OCI-LY1 (cell line): ENCODE results near the gene POLDIP2.

Experiments
- H2AFZ ChIP-seq: fragments of 200-600 bp; sonication (generic), shearing (Covaris generic); 2 replicates; pipeline ENCODE4 v1.6.0; 2014; ENCODE audit warnings: antibody characterized with exemption, mild to moderate bottlenecking, low read length
- H3F3A ChIP-seq: fragments of 200-600 bp; sonication (generic), shearing (Covaris generic); 2 replicates; pipeline ENCODE4 v1.6.0; 2014; ENCODE audit warnings: mild to moderate bottlenecking, antibody characterized with exemption, low read length, moderate library complexity; ENCODE audit not compliant: insufficient read depth
- H3K27ac ChIP-seq: fragments of 200-600 bp; sonication (generic); 2 replicates; pipeline ENCODE4 v1.5.1; 2014; ENCODE audit warnings: low read length, mixed run types, mild to moderate bottlenecking, low read depth; ENCODE audit not compliant: poor library complexity, severe bottlenecking
- H3K27me3 ChIP-seq: fragments of 200-600 bp; sonication (generic); 2 replicates; pipeline ENCODE4 v1.6.0; 2014; ENCODE audit warnings: antibody characterized with exemption, mild to moderate bottlenecking, low read length, moderate library complexity; ENCODE audit not compliant: insufficient read depth
- H3K36me3 ChIP-seq: fragments of 200-600 bp; sonication (generic); 2 replicates; pipeline ENCODE4 v1.6.1; 2014; ENCODE audit warnings: mild to moderate bottlenecking, antibody characterized with exemption, low read length, moderate library complexity, mixed read lengths; ENCODE audit not compliant: insufficient read depth
- H3K4me1 ChIP-seq: fragments of 200-600 bp; sonication (generic); 2 replicates; pipeline ENCODE4 v1.5.1; 2014; ENCODE audit warnings: mild to moderate bottlenecking, low read length, moderate library complexity; ENCODE audit not compliant: insufficient read depth, severe bottlenecking
- H3K4me2 ChIP-seq: fragments of 200-600 bp; sonication (generic), shearing (Covaris generic); 2 replicates; pipeline ENCODE4 v1.6.1; 2014; ENCODE audit warnings: low read length
- H3K4me3 ChIP-seq: fragments of 200-600 bp; sonication (generic); 2 replicates; pipeline ENCODE4 v1.5.1; 2014; ENCODE audit warnings: low read length, low read depth, mild to moderate bottlenecking, mixed read lengths; ENCODE audit not compliant: poor library complexity, severe bottlenecking
- H3K79me2 ChIP-seq: fragments of 200-600 bp; shearing (Covaris generic); 2 replicates; pipeline ENCODE4 v1.6.1; 2016; ENCODE audit warnings: mixed run types, low read length, mixed read lengths; ENCODE audit not compliant: insufficient read depth
- H3K9ac ChIP-seq: fragments of 200-600 bp; sonication (generic), shearing (Covaris generic); 2 replicates; pipeline ENCODE4 v1.6.1; 2014; ENCODE audit warnings: mild to moderate bottlenecking, low read length, mixed read lengths
- H3K9me2 ChIP-seq: fragments of 200-600 bp; sonication (generic), shearing (Covaris generic); 2 replicates; pipeline ENCODE4 v1.6.1; 2014; ENCODE audit warnings: low read depth, mild to moderate bottlenecking, low read length, mixed read lengths
- H3K9me3 ChIP-seq: fragments of 200-600 bp; shearing (Covaris generic); 2 replicates; pipeline ENCODE4 v1.6.1; 2014; ENCODE audit warnings: low read length, mixed read lengths
- H4K20me1 ChIP-seq: fragments of 200-600 bp; sonication (generic), shearing (Covaris generic); 2 replicates; pipeline ENCODE4 v1.6.0; 2016; ENCODE audit warnings: mild to moderate bottlenecking, low read length; ENCODE audit not compliant: insufficient read depth
- EZH2 ChIP-seq: fragments of 200-600 bp; sonication (generic), shearing (Covaris generic); IDR thresholded peaks from 2 replicates; pipeline ENCODE4 v1.8.0; 2017; ENCODE audit warnings: borderline replicate concordance, mixed run types, mild to moderate bottlenecking, antibody characterized with exemption, low read length, moderate library complexity, mixed read lengths
- TF ChIP-seq, protein P1 (sequence below): fragments of 200-600 bp; sonication (generic), shearing (Covaris generic); IDR thresholded peaks from 2 replicates; pipeline ENCODE4 v1.5.1; 2017; ENCODE audit warnings: mild to moderate bottlenecking, antibody characterized with exemption, low read length, moderate library complexity, mixed read lengths

Gene POLDIP2

DNA sequence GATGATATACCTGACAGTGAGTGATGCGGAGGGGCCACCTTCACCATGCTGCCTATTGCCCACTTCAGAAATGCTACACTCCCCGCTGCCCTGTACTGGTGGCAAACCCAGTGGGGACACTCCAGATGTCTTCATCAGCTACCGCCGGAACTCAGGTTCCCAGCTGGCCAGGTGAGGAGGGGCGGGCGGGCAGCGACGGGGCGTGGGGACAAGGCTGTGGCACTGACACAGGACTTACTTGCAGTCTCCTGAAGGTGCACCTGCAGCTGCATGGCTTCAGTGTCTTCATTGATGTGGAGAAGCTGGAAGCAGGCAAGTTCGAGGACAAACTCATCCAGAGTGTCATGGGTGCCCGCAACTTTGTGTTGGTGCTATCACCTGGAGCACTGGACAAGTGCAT, 30.8 kb upstream of the POLDIP2 start:
- no peak overlapping the region for H3K4me2 ChIP-seq
- H2AFZ ChIP-seq, result no peak overlapping the region
- no peaks in the 10 kb centered on the region for H3K79me2 ChIP-seq
- no peak for TF ChIP-seq EZH2
- TF ChIP-seq, protein P1, sequence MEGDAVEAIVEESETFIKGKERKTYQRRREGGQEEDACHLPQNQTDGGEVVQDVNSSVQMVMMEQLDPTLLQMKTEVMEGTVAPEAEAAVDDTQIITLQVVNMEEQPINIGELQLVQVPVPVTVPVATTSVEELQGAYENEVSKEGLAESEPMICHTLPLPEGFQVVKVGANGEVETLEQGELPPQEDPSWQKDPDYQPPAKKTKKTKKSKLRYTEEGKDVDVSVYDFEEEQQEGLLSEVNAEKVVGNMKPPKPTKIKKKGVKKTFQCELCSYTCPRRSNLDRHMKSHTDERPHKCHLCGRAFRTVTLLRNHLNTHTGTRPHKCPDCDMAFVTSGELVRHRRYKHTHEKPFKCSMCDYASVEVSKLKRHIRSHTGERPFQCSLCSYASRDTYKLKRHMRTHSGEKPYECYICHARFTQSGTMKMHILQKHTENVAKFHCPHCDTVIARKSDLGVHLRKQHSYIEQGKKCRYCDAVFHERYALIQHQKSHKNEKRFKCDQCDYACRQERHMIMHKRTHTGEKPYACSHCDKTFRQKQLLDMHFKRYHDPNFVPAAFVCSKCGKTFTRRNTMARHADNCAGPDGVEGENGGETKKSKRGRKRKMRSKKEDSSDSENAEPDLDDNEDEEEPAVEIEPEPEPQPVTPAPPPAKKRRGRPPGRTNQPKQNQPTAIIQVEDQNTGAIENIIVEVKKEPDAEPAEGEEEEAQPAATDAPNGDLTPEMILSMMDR, result no peak
- peaks cover 10% of the 10 kb centered on the region; the same call in 1 of the 2 replicates for H3K27me3 ChIP-seq
- no peaks in the 10 kb centered on the region for H3K9me3 ChIP-seq
- H3K9me2 ChIP-seq, result no peaks in the 10 kb centered on the region
- no peak overlapping the region for H3K27ac ChIP-seq
- H3K36me3 ChIP-seq, result no peaks in the 10 kb centered on the region
- no peaks in the 10 kb centered on the region for H3K4me1 ChIP-seq
- no peaks in the 10 kb centered on the region for H3F3A ChIP-seq
- H3K4me3 ChIP-seq, result no peak overlapping the region
- H4K20me1 ChIP-seq, result no peaks in the 10 kb centered on the region
- no peak overlapping the region for H3K9ac ChIP-seq

DNA sequence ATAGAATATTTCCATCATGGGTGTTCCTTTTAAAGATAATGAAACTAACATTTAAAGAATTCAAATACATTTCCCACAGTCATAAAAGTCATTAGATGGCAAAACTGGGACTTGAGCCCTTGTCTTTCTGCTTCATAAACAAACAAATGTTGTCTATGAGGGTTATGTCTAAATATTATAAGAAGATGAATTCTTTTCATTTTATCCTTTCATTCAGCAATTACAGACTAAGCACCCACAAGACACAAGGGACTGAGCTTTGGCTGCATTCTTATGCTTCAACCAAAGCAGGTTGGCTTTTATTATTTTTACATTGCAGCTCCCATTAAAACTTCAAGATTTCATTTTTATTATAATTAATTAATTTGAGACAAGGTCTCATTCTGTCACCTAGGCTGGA, 29.1 kb upstream of the POLDIP2 start:
- H3K9ac ChIP-seq, result no peak overlapping the region
- no peak overlapping the region for H2AFZ ChIP-seq
- H3K9me3 ChIP-seq, result no peaks in the 10 kb centered on the region
- H3K36me3 ChIP-seq, result no peaks in the 10 kb centered on the region
- H3K27ac ChIP-seq, result no peak overlapping the region
- no peak for TF ChIP-seq EZH2
- TF ChIP-seq, protein P1, result no peak
- no peak overlapping the region for H3K4me2 ChIP-seq
- H4K20me1 ChIP-seq, result no peaks in the 10 kb centered on the region
- no peaks in the 10 kb centered on the region for H3K9me2 ChIP-seq
- H3K27me3 ChIP-seq, result peaks cover 10% of the 10 kb centered on the region; the same call in 1 of the 2 replicates
- H3F3A ChIP-seq, result no peaks in the 10 kb centered on the region
- H3K79me2 ChIP-seq, result no peaks in the 10 kb centered on the region
- no peak overlapping the region for H3K4me3 ChIP-seq
- H3K4me1 ChIP-seq, result no peaks in the 10 kb centered on the region

DNA sequence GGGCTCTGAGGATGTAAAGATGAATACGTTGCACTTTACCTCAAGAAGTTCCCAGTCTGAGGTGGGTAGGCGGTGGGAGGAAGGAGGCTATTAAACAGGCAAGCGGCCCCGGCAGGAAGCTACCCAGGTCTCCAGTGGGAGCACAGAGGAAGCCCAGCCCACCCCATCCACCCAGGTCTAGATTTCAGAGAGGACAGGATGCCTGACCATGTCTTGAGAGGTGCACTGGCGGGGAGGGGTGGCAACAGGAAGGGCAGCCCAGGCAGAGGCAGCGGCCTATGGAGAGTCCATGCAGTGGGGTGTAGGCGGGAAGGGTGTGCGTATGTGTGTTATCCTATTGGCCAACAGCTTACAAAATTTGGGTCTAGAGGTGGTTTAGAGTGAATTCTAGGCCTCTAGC, 28.1 kb upstream of the POLDIP2 start:
- H3K36me3 ChIP-seq, result no peaks in the 10 kb centered on the region
- H3K4me2 ChIP-seq, result no peak overlapping the region
- no peak for TF ChIP-seq EZH2
- TF ChIP-seq, protein P1, result no peak
- H2AFZ ChIP-seq, result no peak overlapping the region
- no peak overlapping the region for H3K9ac ChIP-seq
- H3K9me2 ChIP-seq, result no peaks in the 10 kb centered on the region
- no peak overlapping the region for H3K4me3 ChIP-seq
- peaks cover 10% of the 10 kb centered on the region; the same call in 1 of the 2 replicates for H3K27me3 ChIP-seq
- H4K20me1 ChIP-seq, result no peaks in the 10 kb centered on the region
- no peaks in the 10 kb centered on the region for H3K9me3 ChIP-seq
- H3K79me2 ChIP-seq, result no peaks in the 10 kb centered on the region
- no peaks in the 10 kb centered on the region for H3F3A ChIP-seq
- no peak overlapping the region for H3K27ac ChIP-seq
- no peaks in the 10 kb centered on the region for H3K4me1 ChIP-seq
